OCI-LY3 (cell line): ENCODE measurements around the gene SPATA12.

ENCODE experiments used
- H2AFZ ChIP-seq: fragments of 200-600, 300-600 bp; shearing (Covaris generic); 2 replicates; pipeline ENCODE4 v1.6.0; 2014; ENCODE audit warnings: antibody characterized with exemption, low read depth, low read length
- H3K27ac ChIP-seq: fragments of 200-600, 300-600 bp; sonication (generic); 2 replicates; pipeline ENCODE4 v1.5.1; 2014; ENCODE audit warnings: mild to moderate bottlenecking, low read length, moderate library complexity, mixed read lengths
- H3K27me3 ChIP-seq: fragments of 200-600, 300-600 bp; sonication (generic); 2 replicates; pipeline ENCODE4 v1.6.1; 2014; ENCODE audit warnings: low read depth, low read length, mixed read lengths
- H3K36me3 ChIP-seq: fragments of 200-600, 300-600 bp; sonication (generic); replicated peaks from 2 replicates; pipeline ENCODE3; 2014; ENCODE audit warnings: low read depth, low read length, mixed read lengths
- H3K4me1 ChIP-seq: fragments of 300-600, 200-600 bp; sonication (generic); 2 replicates; pipeline ENCODE4 v1.6.1; 2014; ENCODE audit warnings: low read length, mixed read lengths
- H3K4me2 ChIP-seq: fragments of 200-600, 300-600 bp; sonication (generic); 2 replicates; pipeline ENCODE4 v1.6.1; 2014; ENCODE audit warnings: low read length, mixed read lengths
- H3K4me3 ChIP-seq: fragments of 300-600, 200-600 bp; sonication (generic); 2 replicates; pipeline ENCODE4 v1.5.1; 2014; ENCODE audit warnings: antibody characterized with exemption, mild to moderate bottlenecking, low read length, moderate library complexity
- H3K79me2 ChIP-seq: fragments of 300-600, 200-600 bp; shearing (Covaris generic); 2 replicates; pipeline ENCODE4 v1.6.1; 2014; ENCODE audit warnings: mild to moderate bottlenecking, low read length, mixed read lengths
- H3K9ac ChIP-seq: fragments of 300-600, 200-600 bp; shearing (Covaris generic); 2 replicates; pipeline ENCODE4 v1.6.0; 2014; ENCODE audit warnings: mild to moderate bottlenecking, low read length, moderate library complexity
- H3K9me3 ChIP-seq: fragments of 200-600, 300-600 bp; shearing (Covaris generic); 2 replicates; pipeline ENCODE4 v1.6.1; 2014; ENCODE audit warnings: low read length, mixed read lengths; ENCODE audit not compliant: insufficient read depth
- H4K20me1 ChIP-seq: fragments of 200-600, 300-600 bp; sonication (generic); 2 replicates; pipeline ENCODE4 v1.6.1; 2016; ENCODE audit warnings: low read length, mixed read lengths; ENCODE audit not compliant: insufficient read depth
- CTCF ChIP-seq: fragments of 200-600, 300-600 bp; sonication (generic); IDR thresholded peaks from 2 replicates; pipeline ENCODE4 v1.5.1; 2014; ENCODE audit warnings: antibody characterized with exemption, low read length, low read depth
- EZH2phosphoT487 ChIP-seq: fragments of 200-600 bp; shearing (Covaris generic); IDR thresholded peaks from 2 replicates; pipeline ENCODE4 v1.6.1; 2018; ENCODE audit warnings: antibody characterized with exemption, mixed run types, low read depth

The SPATA12 gene

GRCh38 chr3:57085211-57085610, 24.7 kb downstream of the SPATA12 start:
- no peaks in the 10 kb centered on the region for H3K9me3 ChIP-seq
- H3K4me3 ChIP-seq: no peak overlapping the region
- peaks cover 5% of the 10 kb centered on the region; the same call in 1 of the 2 replicates for H3K27me3 ChIP-seq
- H3K79me2 ChIP-seq: no peaks in the 10 kb centered on the region
- H3K9ac ChIP-seq: no peak overlapping the region
- H3K4me2 ChIP-seq: no peak overlapping the region
- no peaks in the 10 kb centered on the region for H4K20me1 ChIP-seq
- no peaks in the 10 kb centered on the region for H3K4me1 ChIP-seq
- H3K36me3 ChIP-seq: no peaks in the 10 kb centered on the region
- no peak overlapping the region for H2AFZ ChIP-seq
- no peak overlapping the region for H3K27ac ChIP-seq
- no peak for TF ChIP-seq EZH2phosphoT487
- TF ChIP-seq CTCF: no peak

- TF ChIP-seq CTCF: no peak
- TF ChIP-seq EZH2phosphoT487: no peak
- no peaks in the 10 kb centered on the region for H3K4me1 ChIP-seq
Measured at GRCh38 chr3:57086201-57086600, 25.7 kb downstream of the SPATA12 start.

GRCh38 chr3:57087361-57088092, 27.1 kb downstream of the SPATA12 start:
- Histone ChIP-seq H3K4me2 (no peak overlapping the region), H3K9ac (no peak overlapping the region), H3K27ac (no peak overlapping the region), H2AFZ (no peak overlapping the region), H3K4me3 (no peak overlapping the region), H3K79me2 (no peaks in the 10 kb centered on the region), H4K20me1 (no peaks in the 10 kb centered on the region), H3K9me3 (no peaks in the 10 kb centered on the region), H3K27me3 (no peaks in the 10 kb centered on the region), H3K36me3 (no peaks in the 10 kb centered on the region), H3K4me1 (no peaks in the 10 kb centered on the region)
- TF ChIP-seq CTCF: no peak
- TF ChIP-seq EZH2phosphoT487: no peak

More at GRCh38 chr3:57086201-57086600, 25.7 kb downstream of the SPATA12 start:
- Histone ChIP-seq H3K9ac (no peak overlapping the region), H4K20me1 (no peaks in the 10 kb centered on the region), H3K27me3 (no peaks in the 10 kb centered on the region), H2AFZ (no peak overlapping the region), H3K4me3 (no peak overlapping the region), H3K4me2 (no peak overlapping the region), H3K36me3 (no peaks in the 10 kb centered on the region), H3K27ac (no peak overlapping the region), H3K9me3 (no peaks in the 10 kb centered on the region), H3K79me2 (no peaks in the 10 kb centered on the region)

GRCh38 chr3:57088503-57088902, 28.0 kb downstream of the SPATA12 start:
- Histone ChIP-seq H3K9me3 (no peaks in the 10 kb centered on the region), H3K4me3 (no peak overlapping the region), H3K27ac (no peak overlapping the region), H3K9ac (no peak overlapping the region), H3K36me3 (no peaks in the 10 kb centered on the region), H3K79me2 (no peaks in the 10 kb centered on the region), H3K4me1 (peaks cover 2% of the 10 kb centered on the region), H3K4me2 (no peak overlapping the region), H2AFZ (no peak overlapping the region), H3K27me3 (no peaks in the 10 kb centered on the region), H4K20me1 (no peaks in the 10 kb centered on the region)
- TF ChIP-seq EZH2phosphoT487 (no peak), CTCF (no peak)
